IMR-90 (cell line): Measurements from ENCODE around the gene BFSP1.

Experiments
- BHLHE40 ChIP-seq: fragments of 150-350 bp; IDR thresholded peaks from 2 replicates; pipeline ENCODE4 v1.6.1; 2016; ENCODE audit warnings: mild to moderate bottlenecking, low read depth, low read length
- CEBPB ChIP-seq: IDR thresholded peaks from 2 replicates; pipeline ENCODE4 v1.6.1; 2012; ENCODE audit warnings: low read depth, low read length, improper control_type of control experiment
- CHD1 ChIP-seq: IDR thresholded peaks from 2 replicates; pipeline ENCODE4 v1.6.1; 2012; ENCODE audit warnings: low read depth, low read length, improper control_type of control experiment
- CTCF ChIP-seq: conservative IDR thresholded peaks from 2 replicates; pipeline ENCODE4 v1.5.1; 2012; ENCODE audit warnings: mild to moderate bottlenecking, low read depth, low read length, improper control_type of control experiment
- FOS ChIP-seq: fragments of 150-350 bp; IDR thresholded peaks from 2 replicates; pipeline ENCODE4 v1.6.1; 2016; ENCODE audit warnings: low read depth, low read length
- MAFK ChIP-seq: IDR thresholded peaks from 2 replicates; pipeline ENCODE4 v1.6.1; 2012; ENCODE audit warnings: low read depth, low read length, improper control_type of control experiment
- MAZ ChIP-seq: IDR thresholded peaks from 2 replicates; pipeline ENCODE4 v1.6.1; 2012; ENCODE audit warnings: low read depth, mild to moderate bottlenecking, low read length, improper control_type of control experiment, moderate library complexity, borderline replicate concordance
- MXI1 ChIP-seq: IDR thresholded peaks from 2 replicates; pipeline ENCODE4 v1.6.1; 2012; ENCODE audit warnings: low read depth, mild to moderate bottlenecking, low read length, moderate library complexity, borderline replicate concordance
- NFE2L2 ChIP-seq: fragments of 150-350 bp; IDR thresholded peaks from 2 replicates; pipeline ENCODE4 v1.6.1; 2016; ENCODE audit warnings: low read depth, mild to moderate bottlenecking, low read length
- POLR2A ChIP-seq: IDR thresholded peaks from 2 replicates; pipeline ENCODE4 v1.6.1; 2012; ENCODE audit warnings: mild to moderate bottlenecking, low read depth, low read length
- RAD21 ChIP-seq: IDR thresholded peaks from 2 replicates; pipeline ENCODE4 v1.6.1; 2012; ENCODE audit warnings: low read length, improper control_type of control experiment
- RCOR1 ChIP-seq: IDR thresholded peaks from 2 replicates; pipeline ENCODE4 v1.6.1; 2012; ENCODE audit warnings: mild to moderate bottlenecking, low read length, improper control_type of control experiment; ENCODE audit not compliant: insufficient replicate concordance
- SMC3 ChIP-seq: fragments of 150-350 bp; IDR thresholded peaks from 2 replicates; pipeline ENCODE4 v1.6.1; 2016; ENCODE audit warnings: low read depth, mild to moderate bottlenecking, antibody characterized with exemption, low read length, moderate library complexity
- USF2 ChIP-seq: fragments of 150-350 bp; IDR thresholded peaks from 2 replicates; pipeline ENCODE4 v1.6.1; 2017; ENCODE audit warnings: mild to moderate bottlenecking, antibody characterized with exemption, low read length, low read depth

- TF ChIP-seq CTCF (no peak), POLR2A (no peak), RAD21 (no peak), FOS (no peak), MAFK (no peak), RCOR1 (no peak), CEBPB (no peak), CHD1 (no peak), MAZ (no peak), USF2 (no peak), NFE2L2 (no peak), SMC3 (no peak), MXI1 (no peak), BHLHE40 (no peak)
Measured at GRCh38 chr20:17457079-17457478, 74.1 kb downstream of the BFSP1 start.
